Measurements from ENCODE around the gene SLC26A8. TPM values are rescaled to one million over a fixed set of nuclear protein-coding genes. Genes with fewer than 3 reads are reported as not detected.

The SLC26A8 gene
- total RNA-seq, 1 donor from 2014 or later, result not detected

GRCh38 chr6:35931120-35931561 lies 93.3 kb downstream of the SLC26A8 start:
- H3K4me1 Mint-ChIP-seq (ENCODE audit: low read depth, unreplicated experiment), result no peaks in the 10 kb centered on the region
- H3K9me3 ChIP-seq (ENCODE audit: insufficient read depth, low read depth, low read length), result no peaks in the 10 kb centered on the region

GRCh38 chr6:35929601-35930000 lies 94.8 kb downstream of the SLC26A8 start:
- H3K9ac ChIP-seq (ENCODE audit: low read length), result no peak overlapping the region
- DNase-seq (ENCODE audit: low read depth), result no peak
- no peaks in the 10 kb centered on the region for H3K79me2 ChIP-seq (ENCODE audit: insufficient read depth, low read length)
- H3K36me3 ChIP-seq (ENCODE audit: insufficient read depth, low read length), result no peaks in the 10 kb centered on the region
- H2AFZ ChIP-seq (ENCODE audit: low read depth, low read length), result no peak overlapping the region
- TF ChIP-seq CTCF (IDR thresholded peaks at IDR 0.05; ENCODE audit: insufficient read depth, low read depth, low read length), result no peak
- no peak for TF ChIP-seq EZH2 (IDR thresholded peaks at IDR 0.05; ENCODE audit: insufficient read depth, low read length)
- H3K4me1 Mint-ChIP-seq (ENCODE audit: low read depth, unreplicated experiment), result no peaks in the 10 kb centered on the region
- no peak overlapping the region for H3K27ac ChIP-seq (ENCODE audit: low read depth, low read length)
- FAIRE-seq, result no peak
- no peak overlapping the region for H3K4me3 ChIP-seq (ENCODE audit: insufficient read depth, low read depth, low read length)
- peaks cover 2% of the 10 kb centered on the region for H3K36me3 Mint-ChIP-seq (ENCODE audit: low read depth, unreplicated experiment)
- H3K4me2 ChIP-seq (ENCODE audit: low read length), result no peak overlapping the region
- H4K20me1 ChIP-seq (ENCODE audit: insufficient read depth, low read length), result no peaks in the 10 kb centered on the region
- H3K9me3 ChIP-seq (ENCODE audit: insufficient read depth, low read depth, low read length), result no peaks in the 10 kb centered on the region
- H3K4me1 ChIP-seq (ENCODE audit: insufficient read depth, low read length), result no peaks in the 10 kb centered on the region
- H3K9me3 Mint-ChIP-seq (ENCODE audit: unreplicated experiment), result peaks cover 5% of the 10 kb centered on the region
- H3K4me3 Mint-ChIP-seq (ENCODE audit: unreplicated experiment), result no peak overlapping the region
- H3K27me3 Mint-ChIP-seq (ENCODE audit: low read depth, unreplicated experiment), result peaks cover 23% of the 10 kb centered on the region
- H3K27me3 ChIP-seq (ENCODE audit: insufficient read depth, low read length), result no peaks in the 10 kb centered on the region
- no peak overlapping the region for H3K27ac Mint-ChIP-seq (ENCODE audit: unreplicated experiment)

More at GRCh38 chr6:35931120-35931561, 93.3 kb downstream of the SLC26A8 start:
- FAIRE-seq, result no peak
- no peak overlapping the region for H3K27ac ChIP-seq (ENCODE audit: low read depth, low read length)
- TF ChIP-seq CTCF (IDR thresholded peaks at IDR 0.05; ENCODE audit: insufficient read depth, low read depth, low read length) (no peak), EZH2 (IDR thresholded peaks at IDR 0.05; ENCODE audit: insufficient read depth, low read length) (no peak)
- H3K4me2 ChIP-seq (ENCODE audit: low read length), result no peak overlapping the region
- H3K4me1 ChIP-seq (ENCODE audit: insufficient read depth, low read length), result no peaks in the 10 kb centered on the region
- no peak for DNase-seq (ENCODE audit: low read depth)
- H3K79me2 ChIP-seq (ENCODE audit: insufficient read depth, low read length), result no peaks in the 10 kb centered on the region
- H3K27me3 ChIP-seq (ENCODE audit: insufficient read depth, low read length), result no peaks in the 10 kb centered on the region
- no peak overlapping the region for H3K4me3 ChIP-seq (ENCODE audit: insufficient read depth, low read depth, low read length)
- H3K36me3 ChIP-seq (ENCODE audit: insufficient read depth, low read length), result no peaks in the 10 kb centered on the region
- H3K9ac ChIP-seq (ENCODE audit: low read length), result no peak overlapping the region
- Mint-ChIP-seq H3K27ac (ENCODE audit: unreplicated experiment) (no peak overlapping the region), H3K9me3 (ENCODE audit: unreplicated experiment) (peaks cover 5% of the 10 kb centered on the region), H3K36me3 (ENCODE audit: low read depth, unreplicated experiment) (peaks cover 2% of the 10 kb centered on the region), H3K27me3 (ENCODE audit: low read depth, unreplicated experiment) (peaks cover 26% of the 10 kb centered on the region), H3K4me3 (ENCODE audit: unreplicated experiment) (no peak overlapping the region)
- H4K20me1 ChIP-seq (ENCODE audit: insufficient read depth, low read length), result no peaks in the 10 kb centered on the region
- no peak overlapping the region for H2AFZ ChIP-seq (ENCODE audit: low read depth, low read length)

GRCh38 chr6:35926509-35927215 lies 97.8 kb downstream of the SLC26A8 start:
- no peaks in the 10 kb centered on the region for H3K79me2 ChIP-seq (ENCODE audit: insufficient read depth, low read length)
- H3K9me3 ChIP-seq (ENCODE audit: insufficient read depth, low read depth, low read length), result no peaks in the 10 kb centered on the region
- no peaks in the 10 kb centered on the region for H4K20me1 ChIP-seq (ENCODE audit: insufficient read depth, low read length)
- no peak overlapping the region for H3K27ac Mint-ChIP-seq (ENCODE audit: unreplicated experiment)
- H3K9ac ChIP-seq (ENCODE audit: low read length), result no peak overlapping the region
- peaks cover 2% of the 10 kb centered on the region for H3K4me1 Mint-ChIP-seq (ENCODE audit: low read depth, unreplicated experiment)
- DNase-seq (ENCODE audit: low read depth), result no peak
- H3K4me3 ChIP-seq (ENCODE audit: insufficient read depth, low read depth, low read length), result no peak overlapping the region
- H2AFZ ChIP-seq (ENCODE audit: low read depth, low read length), result no peak overlapping the region
- H3K36me3 ChIP-seq (ENCODE audit: insufficient read depth, low read length), result no peaks in the 10 kb centered on the region
- H3K27me3 ChIP-seq (ENCODE audit: insufficient read depth, low read length), result no peaks in the 10 kb centered on the region
- H3K27ac ChIP-seq (ENCODE audit: low read depth, low read length), result no peak overlapping the region
- peaks cover 4% of the 10 kb centered on the region for H3K27me3 Mint-ChIP-seq (ENCODE audit: low read depth, unreplicated experiment)
- FAIRE-seq, result no peak
- peaks cover 2% of the 10 kb centered on the region for H3K9me3 Mint-ChIP-seq (ENCODE audit: unreplicated experiment)
- no peak overlapping the region for H3K4me2 ChIP-seq (ENCODE audit: low read length)
- no peak overlapping the region for H3K4me3 Mint-ChIP-seq (ENCODE audit: unreplicated experiment)
- TF ChIP-seq CTCF (IDR thresholded peaks at IDR 0.05; ENCODE audit: insufficient read depth, low read depth, low read length) (no peak), EZH2 (IDR thresholded peaks at IDR 0.05; ENCODE audit: insufficient read depth, low read length) (no peak)
- H3K4me1 ChIP-seq (ENCODE audit: insufficient read depth, low read length), result no peaks in the 10 kb centered on the region
- H3K36me3 Mint-ChIP-seq (ENCODE audit: low read depth, unreplicated experiment), result no peaks in the 10 kb centered on the region
